Renal cortical epithelial cell (primary cell): Measurements from ENCODE around the gene MPP3. TPM values are rescaled to one million over a fixed set of nuclear protein-coding genes. Genes with fewer than 3 reads are reported as not detected.

Experiments used
- DNase-seq: peaks from one replicate; pipeline ENCODE4 v3.0.0-alpha.2; 2011; ENCODE audit warnings: low read depth
- total RNA-seq: library from RNA; depleted of rRNA; stranded (reverse); fragments of >200 nt; gene quantifications from 2 replicates; pipeline ENCODE4 v1.2.3, GENCODE V29; 2014

MPP3 gene
- total RNA-seq, 1 donor from 2014 or later: 8.5 TPM

DNA sequence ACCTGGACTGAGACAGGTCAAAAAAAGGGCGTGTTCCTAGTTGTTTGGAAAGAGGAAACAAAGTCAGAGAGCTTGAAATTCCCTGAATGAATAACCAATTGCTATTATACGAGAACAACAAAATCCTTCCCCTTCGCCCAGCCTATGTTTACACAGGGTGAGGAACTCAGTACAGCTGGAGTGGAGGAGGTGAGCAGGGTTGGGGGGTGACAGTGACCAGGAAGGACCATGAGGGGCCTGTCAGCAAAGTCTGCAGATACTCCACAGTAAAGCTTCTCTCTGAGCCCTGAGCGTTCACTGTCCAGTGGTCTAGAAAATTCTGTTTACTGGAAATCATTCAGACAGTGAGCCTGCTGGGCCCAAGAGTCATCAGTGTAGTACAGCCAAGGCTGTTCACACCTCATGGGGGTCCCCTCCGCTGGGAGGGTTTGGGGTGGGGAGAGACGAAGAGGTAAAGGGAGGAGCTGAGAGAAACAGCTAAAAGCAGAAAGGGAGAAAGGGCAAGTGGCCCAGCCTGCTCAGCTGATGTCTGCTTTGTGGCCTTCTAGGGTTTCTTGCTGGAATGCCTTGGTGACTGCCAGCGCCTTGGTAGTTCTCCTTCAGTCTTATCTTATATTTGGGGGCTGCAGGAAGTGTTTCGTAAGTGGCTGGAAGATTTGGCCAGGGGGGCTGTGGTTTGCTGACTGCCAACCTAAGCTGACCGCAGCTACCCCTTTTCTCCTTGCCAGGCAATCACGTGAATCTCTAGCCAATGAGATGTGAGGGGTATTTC lies 59.9 kb downstream of the MPP3 start:
- DNase-seq: no peak

DNA sequence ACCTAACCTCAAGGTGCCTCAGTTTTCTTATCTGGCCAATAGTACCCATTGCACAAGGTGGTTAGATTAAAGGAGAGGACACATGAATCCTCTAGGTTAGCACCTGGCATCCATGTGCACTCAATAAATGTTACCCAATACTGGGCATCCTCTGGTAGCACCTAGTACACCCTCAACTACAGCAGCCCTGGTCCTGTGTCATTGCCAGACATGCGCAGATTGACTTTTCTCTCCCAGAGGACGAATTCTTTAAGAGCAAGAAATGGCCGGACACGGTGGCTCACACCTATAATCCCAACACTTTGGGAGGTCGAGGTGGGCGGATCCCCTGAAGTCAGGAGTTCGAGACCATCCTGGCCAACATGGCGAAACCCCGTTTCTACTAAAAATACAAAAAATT lies 61.5 kb downstream of the MPP3 start:
- no peak for DNase-seq

DNA sequence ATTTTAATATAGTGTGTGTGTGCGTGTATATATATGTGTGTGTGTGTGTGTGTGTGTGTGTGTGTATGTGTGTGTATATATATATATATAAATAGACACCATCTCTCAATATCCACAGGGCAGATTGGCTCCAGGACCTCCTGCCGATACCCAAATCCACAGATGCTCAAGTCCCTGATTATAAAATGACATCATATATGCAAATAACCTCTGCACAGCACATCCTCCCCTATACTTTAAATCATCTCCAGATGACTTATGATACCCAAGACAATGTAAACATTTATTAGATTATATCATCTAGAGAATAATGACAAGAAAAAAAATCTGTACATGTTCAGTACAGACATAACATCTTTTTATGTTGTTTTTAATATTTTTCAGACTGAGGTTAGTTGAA lies 62.0 kb downstream of the MPP3 start:
- DNase-seq: no peak

DNA sequence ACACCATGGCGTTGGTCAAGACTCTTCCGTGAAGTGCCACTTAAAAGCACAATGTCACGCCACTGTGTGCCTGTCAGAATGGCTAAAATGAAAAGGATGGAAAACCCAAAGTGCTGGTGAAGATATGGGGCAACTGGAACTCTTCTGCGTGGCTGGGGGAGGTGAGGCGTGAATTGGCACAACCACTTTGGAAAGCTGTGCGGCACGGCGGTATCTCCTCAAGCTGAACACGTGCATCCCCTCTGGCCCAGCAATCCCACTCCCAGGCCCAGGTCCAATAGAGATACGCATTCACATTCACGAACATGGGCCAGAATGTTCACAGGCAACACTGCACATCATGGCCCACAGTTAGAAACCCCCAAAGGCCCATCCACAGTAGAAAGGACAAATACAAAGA lies 63.1 kb downstream of the MPP3 start:
- no peak for DNase-seq

DNA sequence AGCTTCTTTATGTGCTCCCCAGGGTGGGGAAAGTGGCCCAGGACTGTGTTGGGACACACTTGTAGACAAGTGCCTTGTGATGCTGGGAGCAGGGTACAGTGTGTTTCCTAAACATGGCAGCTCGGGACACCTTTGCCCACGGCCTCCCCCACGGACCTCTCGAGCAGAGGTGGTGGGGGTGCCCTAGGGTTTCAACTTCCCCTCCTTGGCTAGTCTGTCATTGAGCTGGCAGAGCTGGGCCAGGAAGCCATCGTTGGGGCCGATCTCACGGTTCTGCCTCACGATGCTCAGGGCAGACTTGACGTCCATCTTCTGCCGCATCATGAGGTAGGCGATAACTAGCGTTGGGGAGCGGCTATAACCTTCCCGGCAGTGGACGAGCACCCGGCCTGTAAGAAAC lies 63.5 kb downstream of the MPP3 start:
- DNase-seq: no peak

DNA sequence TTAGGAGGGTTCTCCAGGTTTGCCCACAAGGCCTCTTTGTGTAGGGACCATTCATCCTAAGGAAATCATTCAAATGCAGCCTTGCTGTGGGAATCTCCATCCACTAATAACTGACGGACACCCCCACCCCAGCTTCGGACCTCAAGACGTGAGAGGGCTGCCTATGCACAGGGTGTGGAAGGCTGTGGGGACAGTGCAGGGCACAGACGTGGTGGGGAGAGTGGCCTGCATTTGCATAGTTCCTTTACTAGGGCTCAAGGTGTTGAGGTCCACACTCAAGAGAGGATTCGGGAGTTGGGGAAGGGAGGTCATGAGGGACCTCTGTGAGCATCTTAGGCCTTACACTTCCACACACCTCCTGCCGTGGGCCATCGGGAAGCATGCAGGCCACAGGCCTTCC lies 64.0 kb downstream of the MPP3 start:
- no peak for DNase-seq

DNA sequence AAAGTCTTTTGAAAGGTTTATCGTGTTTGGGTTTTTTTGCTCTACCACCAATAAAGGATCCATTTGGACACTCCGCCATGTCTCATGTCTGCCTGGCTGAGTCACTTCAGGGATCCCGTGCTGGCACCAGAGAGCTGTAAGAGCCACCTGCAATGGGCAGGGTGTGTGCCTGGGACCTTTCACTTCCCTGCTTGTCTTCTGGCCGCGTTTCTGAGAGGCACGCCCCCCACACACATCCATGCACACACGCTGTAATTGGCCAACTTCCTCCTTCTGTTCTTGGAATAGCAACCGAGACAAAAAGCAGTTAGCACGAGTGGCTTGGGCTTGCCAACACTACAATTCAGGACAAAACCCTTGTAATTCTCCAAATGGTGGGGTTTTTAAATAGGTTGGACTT lies 64.6 kb downstream of the MPP3 start:
- DNase-seq: no peak

DNA sequence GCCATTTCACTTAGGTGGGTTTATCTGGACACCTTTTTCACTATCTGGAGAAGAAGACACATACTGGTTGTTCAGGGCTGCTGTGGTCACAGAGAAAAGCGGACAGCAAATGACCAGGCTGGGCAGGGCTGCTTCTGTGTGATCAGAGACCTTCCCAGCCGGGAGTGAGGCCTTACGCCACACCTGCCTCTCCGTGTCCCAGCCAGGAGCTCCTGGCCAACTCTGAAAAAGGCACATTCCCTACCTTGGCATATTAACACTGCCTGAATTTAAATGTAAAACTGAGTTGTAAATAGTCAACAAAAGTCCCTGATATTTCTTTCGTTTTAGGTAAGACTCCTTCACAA lies 65.3 kb downstream of the MPP3 start:
- DNase-seq: no peak

DNA sequence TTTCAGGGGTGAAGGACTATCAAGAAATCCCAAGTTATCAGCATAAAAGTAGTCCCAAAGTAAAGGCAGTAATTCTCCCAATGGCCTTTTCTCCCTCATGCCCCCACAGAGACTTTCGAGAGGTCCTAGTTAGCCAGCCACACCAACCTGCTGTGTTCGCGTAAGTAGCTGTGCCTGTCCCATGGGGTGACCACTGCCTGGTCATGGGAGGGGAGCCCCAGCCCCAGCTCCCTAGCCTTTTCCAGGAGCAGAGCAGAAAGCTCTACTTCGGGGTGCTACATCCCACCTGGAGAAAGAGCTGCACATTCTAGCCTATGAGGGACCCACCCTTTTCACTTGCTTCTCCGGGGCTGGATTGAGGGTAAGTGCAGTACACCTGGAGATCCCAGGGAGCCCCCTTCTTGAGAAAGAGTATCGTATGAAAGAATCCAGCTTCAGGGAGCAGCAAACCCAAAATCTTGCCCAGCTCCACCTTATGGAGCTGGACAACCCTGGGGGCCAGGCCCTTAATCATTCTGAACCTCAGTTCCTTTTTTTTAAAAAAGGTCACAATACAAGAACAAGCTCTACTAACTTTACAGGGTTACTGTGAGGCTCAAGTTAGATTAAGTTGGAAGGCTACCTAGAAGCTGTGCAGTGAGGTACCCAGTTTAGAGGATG lies 65.8 kb downstream of the MPP3 start:
- no peak for DNase-seq

DNA sequence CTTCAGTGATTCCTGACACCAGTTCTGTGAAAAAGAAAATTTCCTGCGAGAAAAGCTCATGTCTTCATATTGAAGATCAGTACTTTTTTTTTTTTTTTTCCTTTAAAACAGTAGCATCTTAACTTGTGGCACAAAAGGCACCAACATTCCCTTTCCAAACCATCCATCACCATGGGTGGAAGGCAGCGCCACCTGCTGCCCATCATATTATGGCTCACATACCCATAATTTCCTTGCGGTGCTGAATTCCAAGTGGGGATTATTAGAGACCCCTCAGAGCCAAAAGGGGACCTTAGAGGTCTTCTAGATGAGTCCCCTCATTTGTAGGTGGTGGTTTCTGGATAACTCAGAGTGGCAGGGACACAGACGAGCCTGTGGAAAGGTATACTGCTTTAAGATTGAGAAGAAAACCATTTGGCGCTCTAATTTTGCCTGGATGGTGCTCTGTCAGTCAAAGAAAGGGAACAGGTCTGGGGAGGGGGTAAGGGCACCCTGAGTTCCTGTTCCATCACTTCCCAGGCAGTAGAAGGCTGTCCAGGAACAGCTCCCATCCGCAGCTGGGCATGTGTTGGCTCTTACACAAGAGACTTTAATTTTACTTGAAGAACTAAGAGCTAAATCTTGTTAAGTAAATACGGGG lies 66.4 kb downstream of the MPP3 start:
- no peak for DNase-seq

DNA sequence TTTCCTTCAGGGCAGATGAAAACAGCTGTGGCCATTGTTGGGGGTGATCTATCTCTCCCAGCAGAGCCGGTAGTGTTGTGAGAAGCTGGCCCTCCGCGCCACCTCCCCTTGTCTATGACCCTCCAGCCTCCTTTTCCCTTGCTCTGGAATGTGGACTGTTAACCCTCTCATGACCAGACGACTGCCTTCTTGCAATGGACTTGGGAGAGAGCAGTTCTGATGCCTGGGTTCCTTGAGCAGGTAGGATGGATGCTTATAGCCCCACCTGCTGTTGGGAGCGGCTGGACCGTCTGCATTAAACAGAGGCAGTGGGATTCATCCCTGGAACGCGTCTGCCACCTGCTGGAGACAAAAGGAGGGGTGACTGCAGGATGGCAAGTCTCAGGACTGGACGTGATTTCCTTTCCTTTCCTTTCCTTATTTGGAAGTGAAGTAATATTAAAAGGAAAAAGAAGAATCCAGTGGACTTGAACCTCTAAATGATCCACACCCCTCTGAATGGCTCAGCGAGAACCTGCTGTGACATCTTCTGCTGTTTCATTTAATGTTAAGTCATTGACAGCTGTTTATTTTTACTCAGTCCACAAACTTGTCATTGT lies 72.6 kb downstream of the MPP3 start:
- DNase-seq: peak; percentile 88

DNA sequence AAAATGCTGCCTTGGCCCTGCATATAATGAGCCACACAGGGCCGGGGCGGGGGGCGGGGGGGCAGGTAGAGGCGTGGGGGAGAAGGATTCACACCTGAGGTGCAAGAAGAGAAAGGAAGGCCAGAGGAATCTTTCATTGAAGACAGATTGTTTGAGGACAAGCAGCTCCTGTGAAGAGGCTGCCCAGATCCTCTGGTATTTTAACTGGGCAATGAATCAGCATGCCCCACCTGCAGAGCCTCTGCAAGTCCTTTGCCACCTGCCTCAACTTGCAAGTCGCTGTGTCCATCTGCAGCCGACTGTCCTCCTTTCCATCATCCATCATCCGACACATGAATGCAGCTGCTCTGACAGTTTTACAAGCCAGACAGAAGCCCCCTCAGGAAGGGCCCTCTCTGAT lies 73.1 kb downstream of the MPP3 start:
- no peak for DNase-seq

DNA sequence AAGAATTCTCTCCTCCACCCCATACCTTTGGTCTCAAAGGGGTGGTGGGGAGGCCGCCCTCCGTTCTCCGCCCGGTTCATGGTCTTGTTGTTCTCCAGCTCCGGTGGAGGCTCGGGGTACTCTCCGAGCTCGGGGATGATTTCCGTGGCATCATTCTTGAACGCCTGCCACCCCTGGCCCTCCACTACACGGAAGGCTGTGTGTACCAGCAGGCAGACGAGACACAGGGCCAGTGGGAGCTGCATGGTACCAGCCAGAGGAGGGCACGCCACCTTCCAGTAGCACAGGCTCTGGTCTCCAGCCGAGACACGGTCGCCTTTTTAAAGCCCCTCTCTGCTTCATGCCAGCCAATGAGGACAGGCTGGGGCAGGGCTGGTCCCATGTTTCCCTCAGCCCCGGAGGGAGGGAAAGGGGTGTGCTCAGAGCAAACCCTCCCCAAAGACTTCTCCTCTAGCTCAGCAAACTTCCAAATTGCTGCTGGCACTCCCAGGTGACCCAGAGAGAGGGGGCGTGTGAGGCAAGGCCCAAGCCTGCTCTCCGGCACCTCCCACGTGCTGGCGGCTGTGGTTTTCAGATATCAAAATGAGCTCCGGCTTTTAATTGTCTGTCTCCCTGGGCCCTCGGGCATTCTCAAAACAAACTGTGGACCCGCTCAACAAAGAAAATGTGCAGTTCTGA lies 74.3 kb downstream of the MPP3 start, which contains the start of gene SOST:
Gene SOST, minus strand, starts transcription at position 295 of the 678 bp plus-strand sequence. Its CDS starts 50 bp downstream, at position 245.
- no peak for DNase-seq

DNA sequence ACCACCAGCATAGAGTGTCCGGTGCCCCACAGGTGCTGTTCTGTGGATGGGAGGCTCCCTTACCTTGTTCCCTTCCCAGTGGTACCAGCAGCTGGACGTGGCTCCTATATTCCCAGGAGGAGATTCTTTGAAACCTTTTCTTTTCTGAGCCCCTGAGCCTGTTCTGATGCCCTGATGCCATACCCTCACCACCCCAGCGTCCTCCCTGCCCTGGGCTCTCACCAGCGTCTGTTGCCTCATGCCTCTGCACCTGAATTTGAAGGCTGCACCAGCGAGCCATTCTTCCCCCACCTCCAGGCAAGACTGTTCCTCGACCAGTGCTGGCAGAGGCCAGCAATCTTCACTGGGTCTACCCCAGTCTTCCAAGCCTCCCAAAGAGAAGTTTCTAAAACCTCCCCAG lies 74.9 kb downstream of the MPP3 start:
- DNase-seq: no peak

DNA sequence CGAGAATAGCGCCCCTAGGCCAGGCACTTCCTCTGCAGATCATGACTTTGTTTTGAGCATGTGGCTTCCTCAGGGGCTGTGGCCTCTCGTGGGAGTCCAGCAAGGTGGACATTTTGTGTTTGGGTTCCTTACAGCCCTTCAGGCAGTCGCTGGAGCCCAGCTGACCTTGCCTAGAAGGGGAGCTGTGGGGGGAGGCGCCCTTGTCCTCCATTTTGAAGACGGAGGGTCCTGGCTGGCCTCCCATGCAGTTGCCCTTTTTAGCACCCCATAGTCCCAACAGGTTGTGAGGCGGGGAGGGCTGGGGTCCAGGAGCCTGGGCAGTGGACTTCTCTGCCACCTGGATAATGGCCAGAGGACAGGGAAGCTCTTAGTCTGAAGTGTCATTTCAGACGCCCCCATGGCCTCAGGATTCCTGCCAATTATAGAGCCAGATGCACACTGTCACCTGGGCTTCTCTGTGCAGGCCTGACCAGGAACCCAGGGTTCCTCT lies 75.7 kb downstream of the MPP3 start:
- no peak for DNase-seq

DNA sequence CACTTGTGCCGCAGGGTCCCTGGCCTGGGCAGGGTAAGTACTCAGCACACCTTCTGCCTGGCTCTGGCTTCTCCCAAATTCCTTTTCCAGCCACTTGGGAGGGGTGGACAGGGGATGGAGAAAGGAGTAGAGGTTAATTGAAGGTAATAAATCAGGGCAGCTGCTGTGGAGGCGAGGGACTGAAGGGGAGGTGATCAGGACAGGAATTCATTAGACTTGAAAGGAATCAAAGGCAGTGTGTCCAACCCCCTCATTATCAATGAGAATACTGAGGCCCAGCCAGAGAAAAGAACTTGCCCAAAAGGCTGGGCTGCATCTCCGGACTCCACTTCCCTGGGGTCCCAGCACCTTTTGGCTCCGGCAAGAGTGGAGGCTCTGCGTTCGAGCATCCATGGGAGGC lies 76.7 kb downstream of the MPP3 start:
- DNase-seq: no peak

DNA sequence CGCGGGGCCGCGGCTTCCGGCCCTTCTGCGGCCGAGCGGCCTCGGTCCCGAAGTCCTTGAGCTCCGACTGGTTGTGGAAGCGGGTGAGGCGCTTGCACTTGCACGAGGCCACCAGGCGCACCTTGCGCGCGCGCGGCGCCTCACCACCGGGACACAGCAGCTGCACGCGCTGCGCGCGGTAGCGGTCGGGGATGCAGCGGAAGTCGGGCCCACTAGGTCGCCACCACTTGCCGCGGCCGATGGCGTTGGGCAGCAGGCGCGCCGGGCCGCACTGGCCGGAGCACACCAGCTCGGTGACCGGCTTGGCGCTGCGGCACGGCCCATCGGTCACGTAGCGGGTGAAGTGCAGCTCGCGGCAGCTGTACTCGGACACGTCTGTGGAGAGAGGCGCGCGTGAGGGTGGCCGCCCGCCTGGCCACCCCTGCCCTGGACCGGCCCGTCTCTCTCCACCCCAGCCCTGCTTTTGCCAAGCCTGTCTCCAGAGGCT lies 77.5 kb downstream of the MPP3 start:
- no peak for DNase-seq

DNA sequence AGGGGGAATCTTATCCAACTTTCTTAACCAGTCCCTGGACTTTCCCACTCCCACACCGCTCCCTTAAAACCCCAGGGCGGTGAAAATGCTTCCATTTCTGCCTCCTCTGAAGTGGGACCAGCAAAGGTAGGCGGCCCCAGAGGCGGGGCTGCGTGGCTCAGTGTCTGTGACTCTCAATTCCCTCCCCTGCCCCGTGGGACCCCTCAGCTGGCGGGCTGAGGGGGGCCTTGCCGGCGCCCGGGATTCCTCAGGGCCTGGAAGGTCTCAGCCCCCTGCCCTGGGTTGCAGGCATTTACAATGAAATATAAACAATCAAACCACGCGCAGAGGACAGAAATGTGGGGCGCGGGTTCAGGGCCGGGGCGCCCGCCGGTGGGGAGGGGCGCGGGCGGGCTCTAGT lies 78.0 kb downstream of the MPP3 start:
- no peak for DNase-seq

DNA sequence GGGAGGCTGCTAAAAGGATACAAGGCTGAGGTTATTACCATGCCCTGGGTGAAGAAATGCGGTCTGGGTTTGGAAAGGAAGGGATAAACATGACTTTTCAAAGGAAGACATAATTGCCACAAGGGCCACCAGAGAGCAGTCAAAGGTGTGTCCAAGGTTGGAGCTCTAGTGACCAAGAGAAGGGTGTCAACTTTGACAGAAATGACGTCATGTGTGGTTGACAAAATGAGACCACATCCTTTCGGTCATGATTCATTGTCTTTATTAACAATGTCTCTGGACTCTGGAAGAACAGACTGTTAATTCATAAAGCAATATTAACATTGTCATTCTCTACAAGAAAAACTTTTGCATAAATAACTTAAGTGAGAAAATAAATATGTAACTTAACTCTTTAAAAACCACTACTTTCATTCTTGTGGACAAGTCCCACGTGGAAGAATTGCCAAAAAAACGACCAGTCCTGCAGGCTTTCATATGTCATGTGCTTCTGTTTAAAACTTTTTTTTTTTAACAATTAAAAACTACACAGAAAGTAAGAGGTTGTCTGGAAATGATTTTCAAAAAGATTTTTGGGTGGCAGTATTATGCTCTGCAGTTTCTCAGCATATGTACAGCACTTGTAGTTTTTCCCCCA lies 79.3 kb downstream of the MPP3 start:
- no peak for DNase-seq
